ENCODE measurements around the gene NDRG3.
A peak's percentile ranks its signal among the peaks of the same experiment; 100 is the strongest.
"Not testable (repeated sequence)": the region's sequence is repeated elsewhere in the genome, so short reads cannot be mapped to it uniquely, and the experiment has no call there.

Gene NDRG3

DNA sequence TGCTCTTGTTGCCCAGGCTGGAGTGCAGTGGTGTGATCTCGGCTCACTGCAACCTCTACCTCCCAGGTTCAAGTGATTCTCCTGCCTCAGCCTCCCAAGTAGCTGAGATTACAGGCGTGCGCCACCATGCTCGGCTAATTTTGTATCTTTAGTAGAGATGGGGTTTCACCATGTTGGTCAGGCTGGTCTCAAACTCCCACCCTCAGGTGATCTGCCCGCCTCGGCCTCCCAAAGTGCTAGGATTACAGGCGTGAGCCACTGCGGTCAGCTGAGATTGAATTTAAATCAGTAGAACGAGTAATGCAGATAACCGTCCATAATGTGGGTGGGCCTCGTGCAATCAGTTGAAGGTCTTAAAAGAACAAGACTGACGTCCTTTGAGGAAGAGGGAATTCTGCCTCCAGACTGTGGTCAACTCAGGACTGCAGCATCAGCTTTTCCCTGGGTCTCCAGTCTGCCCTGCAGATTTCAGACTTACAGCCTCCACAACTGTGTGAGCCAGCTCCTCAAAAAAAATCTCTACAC is 107.0 kb downstream of the NDRG3 start:
- DNase-seq: not testable (repeated sequence)

- no peak for DNase-seq
Measured at GRCh38 chr20:36634342-36634741, 111.5 kb downstream of the NDRG3 start.

- DNase-seq: no peak
Measured at GRCh38 chr20:36633285-36633772, 112.6 kb downstream of the NDRG3 start.

DNA sequence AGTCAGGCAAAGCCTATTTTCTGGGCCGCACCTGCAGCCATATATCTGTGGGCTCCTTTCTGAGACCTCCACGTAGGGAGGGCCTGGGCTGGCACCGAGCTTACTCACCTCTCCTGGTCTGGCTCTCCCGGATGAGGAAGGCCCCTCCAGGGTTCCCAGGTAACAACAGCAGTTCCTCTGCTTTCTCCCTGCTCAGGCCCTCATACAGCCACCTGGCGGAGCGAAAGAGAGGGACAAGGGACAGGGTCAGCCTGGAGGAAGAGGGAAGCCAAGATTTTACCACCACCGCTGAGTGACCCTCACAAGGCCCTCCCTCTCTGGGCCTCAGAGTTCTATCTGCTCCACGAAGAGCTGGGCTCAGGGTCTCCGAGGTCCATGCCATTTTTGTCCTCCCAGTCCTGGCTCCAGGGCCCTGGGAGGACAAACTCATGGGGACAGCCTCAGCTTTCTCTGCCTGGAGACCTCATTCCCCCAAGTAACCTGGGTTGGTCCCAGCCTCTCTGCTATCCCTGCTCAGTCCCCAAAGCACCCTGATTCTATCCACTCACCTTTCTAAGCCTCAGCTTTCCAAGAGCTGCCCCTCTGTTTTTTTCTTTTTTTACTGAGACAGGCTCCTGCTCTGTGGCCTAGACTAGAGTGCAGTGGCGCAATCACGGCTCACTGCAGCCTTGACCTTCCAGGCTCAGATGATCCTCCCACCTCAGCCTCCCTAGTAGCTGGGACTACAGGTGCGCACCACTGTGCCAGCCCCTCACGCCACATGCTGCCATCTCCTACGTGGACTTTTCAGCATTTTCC is 113.2 kb downstream of the NDRG3 start:
- DNase-seq: no peak

- DNase-seq: no peak
Measured at GRCh38 chr20:36632147-36632486, 113.8 kb downstream of the NDRG3 start.

DNA sequence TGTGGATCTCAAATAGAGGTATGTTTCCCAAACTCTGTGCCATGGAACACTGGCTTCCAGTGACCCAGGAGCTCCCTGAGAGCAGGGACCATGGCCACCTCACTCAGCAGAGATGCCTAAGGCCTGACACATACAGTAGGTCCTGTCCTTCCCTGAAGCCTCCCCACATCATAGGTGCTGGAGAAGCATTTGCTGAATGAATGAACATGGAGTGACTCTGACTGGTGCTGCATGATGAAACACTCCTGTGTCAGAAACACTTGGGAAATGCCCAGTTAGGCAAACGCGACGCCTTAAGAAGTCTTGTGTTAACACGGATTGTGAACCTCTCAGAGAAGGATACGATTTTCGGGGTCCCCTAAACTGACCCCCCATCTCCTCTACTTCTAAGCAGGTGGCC is 114.2 kb downstream of the NDRG3 start:
- DNase-seq: no peak

DNA sequence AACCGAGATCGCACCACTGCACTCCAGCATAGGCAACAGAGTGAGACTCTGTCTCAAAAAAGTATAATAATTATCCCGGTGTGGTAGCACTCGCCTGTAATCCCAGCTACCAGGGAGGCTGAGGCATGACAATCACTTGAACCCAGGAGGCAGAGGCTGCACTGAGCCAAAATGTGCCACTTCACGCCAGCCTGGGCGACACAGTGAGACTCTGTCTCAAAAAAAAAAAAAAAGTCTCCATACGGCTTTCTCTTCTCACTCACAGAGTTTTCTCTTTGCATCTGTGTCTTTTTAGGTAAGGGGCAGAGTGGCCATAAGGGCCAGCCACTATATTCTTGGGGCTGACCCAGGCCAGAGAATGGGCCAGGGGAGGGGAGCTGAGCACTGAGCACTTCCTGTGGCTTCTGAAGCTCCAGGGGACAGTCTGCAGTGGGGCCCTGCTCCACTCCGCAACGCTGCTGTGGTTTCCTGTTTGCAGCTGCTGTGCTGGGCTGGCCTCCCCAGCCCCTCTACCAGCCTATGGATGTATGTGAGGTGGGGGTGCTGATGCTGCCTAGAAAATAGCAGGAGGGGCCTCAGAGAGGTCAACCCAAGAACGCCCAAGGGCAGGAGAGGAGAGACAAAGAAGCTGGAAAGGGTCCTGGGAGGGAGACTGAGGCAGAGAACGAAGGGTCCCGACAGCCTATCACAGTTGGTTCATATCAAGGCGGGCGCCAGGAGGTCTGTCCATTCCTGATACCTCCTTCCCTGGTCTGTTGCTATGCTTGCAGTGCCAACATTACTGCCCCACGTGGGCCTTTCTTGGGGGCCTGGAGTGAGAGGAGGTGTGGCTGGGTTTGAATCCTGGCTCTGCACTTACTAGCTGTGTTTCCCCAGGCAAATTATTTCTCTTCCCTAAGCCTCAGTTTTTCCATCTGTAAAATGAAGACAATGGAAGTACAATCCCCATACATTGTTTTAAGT is 115.9 kb downstream of the NDRG3 start:
- no peak for DNase-seq

DNA sequence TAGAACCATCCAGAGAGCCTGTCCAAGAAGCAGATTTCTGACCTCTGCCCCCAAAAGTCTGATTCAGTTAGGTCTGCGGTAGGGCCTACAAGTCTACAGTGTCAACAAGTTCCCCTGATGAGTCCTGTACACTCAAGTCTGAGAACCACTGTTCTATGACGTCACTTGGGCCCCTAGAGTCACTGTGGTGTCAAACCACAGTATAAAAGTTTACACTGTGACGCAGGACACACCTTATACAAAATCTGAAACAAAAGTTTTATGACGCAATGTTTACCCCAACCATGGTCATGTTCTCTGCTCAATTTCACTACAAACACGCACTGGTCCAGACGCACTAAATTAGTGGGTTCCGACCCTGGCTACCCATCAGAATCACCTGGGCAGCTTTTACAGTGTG is 117.8 kb downstream of the NDRG3 start:
- no peak for DNase-seq

DNA sequence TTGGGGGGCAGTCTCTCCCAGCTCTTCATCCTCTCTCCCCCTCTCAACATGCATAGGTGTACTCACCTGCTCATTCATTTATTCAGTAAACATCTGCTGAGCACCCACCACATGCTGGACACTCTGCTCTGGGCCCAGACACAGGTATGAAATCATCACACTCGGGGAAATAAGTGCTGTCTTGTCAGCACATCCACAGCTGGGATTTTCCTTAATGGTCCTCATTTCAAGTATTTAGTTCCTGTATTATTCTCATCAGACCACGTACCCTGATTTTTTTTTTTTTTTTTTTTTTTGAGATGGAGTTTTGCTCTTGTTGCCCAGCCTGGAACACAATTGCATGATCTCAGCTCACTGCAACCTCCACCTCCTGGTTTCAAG is 121.0 kb downstream of the NDRG3 start:
- no peak for DNase-seq

DNA sequence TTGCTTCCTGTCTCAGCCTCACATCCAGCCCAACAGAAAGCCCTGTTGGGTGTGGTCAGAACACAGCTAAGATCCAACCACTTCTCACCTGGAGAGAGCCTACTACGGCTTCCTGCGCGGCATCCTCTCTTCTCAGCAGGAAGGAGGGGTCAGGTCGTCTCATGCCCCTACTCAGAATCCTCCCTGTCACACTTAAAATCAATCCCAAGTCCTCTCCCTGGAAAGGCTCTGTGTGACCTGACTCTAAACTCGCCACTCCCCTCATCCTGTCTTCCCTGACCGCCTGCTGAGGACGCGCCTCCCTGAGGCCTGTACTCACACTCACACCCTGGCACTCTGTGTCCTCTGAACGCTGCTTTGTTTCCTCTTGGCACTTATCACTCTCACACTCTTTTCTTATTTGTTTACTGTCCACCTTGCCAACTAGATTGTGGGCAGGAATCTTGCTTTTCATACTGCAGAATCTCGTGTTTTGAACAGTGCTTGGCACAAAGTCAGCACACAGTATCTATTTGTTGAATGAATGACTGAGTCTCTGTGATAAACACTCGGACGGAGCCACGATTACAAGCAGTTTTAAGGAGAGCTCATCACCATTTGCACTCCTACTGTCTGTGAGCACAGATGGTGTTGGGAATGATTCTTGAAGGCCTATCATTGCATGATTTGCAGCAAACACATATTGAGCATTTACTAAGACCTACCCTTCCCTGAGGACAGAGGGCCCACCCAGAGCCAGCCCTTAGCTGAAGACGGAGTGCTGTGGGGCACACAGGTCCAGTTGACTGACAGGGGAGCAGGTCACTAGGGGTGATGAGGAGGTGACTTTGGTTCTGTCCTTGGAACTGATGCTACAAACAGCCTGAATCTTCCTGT is 121.6 kb downstream of the NDRG3 start:
- DNase-seq: no peak

DNA sequence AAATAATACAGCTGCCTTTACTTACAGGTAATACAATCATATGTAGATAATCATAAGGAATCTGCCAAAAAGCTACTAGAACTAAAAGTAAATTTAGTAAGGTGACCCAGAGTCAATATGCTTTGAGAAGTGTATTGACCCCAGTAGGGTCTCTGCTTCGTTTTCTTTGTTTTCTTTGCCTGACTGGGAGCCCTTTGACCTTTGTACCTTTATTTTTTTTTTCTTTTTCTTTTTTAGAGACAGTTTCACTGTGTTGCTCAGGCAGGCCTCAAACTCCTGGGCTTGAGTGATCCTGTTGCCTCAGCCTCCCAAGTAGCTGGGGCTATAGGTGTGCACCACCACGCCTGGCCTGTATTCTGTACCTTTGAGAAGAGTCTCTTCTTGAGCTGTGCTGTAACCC is 122.4 kb downstream of the NDRG3 start:
- no peak for DNase-seq

- no peak for DNase-seq
Measured at GRCh38 chr20:36620917-36621316, 125.0 kb downstream of the NDRG3 start.

- no peak for DNase-seq
Measured at GRCh38 chr20:36614781-36615557, 130.9 kb downstream of the NDRG3 start.

DNA sequence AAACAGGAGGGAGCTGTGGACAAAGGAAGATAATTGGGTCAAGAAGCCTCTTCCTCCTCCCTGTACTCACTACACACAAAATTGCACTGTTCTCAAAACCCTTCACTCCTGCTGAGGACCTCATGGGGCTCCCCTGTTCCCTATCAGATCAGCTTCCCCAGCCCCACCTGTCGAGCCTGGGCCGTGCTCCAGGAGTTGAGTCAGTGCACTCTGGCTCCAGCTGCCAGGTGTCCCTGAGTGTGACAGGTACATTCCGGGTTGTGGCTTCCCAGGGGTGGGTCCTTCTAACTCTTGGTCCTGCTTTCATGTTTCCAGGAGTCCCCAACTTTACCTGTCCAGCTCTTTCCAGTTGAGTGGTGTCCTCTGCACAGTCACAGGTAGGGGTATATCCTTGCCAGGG is 131.9 kb downstream of the NDRG3 start:
- DNase-seq: no peak

GRCh38 chr20:36611625-36612024 is 134.3 kb downstream of the NDRG3 start:
- DNase-seq: no peak

GRCh38 chr20:36608388-36608728 is 137.5 kb downstream of the NDRG3 start:
- not testable (repeated sequence) for DNase-seq

DNA sequence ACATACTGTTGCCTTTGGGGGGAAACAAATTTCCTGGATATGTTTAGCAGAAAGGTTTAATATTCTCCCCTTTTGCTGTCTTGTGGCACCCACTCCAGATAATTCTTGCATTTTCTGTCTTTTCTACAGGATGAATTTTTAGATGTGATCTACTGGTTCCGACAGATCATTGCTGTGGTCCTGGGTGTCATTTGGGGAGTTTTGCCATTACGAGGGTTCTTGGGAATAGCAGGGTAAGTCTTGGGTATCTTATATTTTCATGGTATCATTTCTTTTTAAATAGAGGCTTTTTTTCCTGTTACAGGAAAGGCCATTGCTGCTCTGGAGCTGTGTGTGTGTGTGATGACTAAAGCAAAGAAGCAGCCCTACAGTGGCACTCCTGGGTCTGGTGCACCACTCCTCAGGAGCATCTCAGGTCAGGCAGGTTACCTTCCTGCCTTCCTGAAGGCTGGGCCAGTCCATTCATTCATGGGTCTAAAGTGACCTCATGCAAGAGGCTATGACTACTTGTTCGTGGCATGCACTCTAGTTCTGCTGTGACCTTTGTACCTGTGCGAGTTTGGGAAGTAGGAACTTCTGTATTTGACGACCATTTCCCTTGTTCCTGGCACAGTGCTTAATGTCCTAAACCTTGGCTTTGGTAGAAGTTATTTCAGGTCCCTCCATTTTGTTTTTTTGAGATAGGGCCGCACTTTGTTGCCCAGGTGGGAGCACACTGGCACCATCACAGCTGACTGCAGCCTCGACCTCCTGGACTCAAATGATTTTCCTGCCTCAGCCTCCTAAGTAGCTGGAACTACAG is 138.1 kb downstream of the NDRG3 start:
- no peak for DNase-seq

GRCh38 chr20:36606158-36607066 is 139.5 kb downstream of the NDRG3 start:
- no peak for DNase-seq

- peak; percentile 98 for DNase-seq
Measured at GRCh38 chr20:36605399-36606157, 140.3 kb downstream of the NDRG3 start, which contains the start of gene RAB5IF. Gene RAB5IF (plus strand): TSS chr20:36605779. CDS start chr20:36605952, 173 bp downstream.
